GM18520 (cell line): ENCODE results near the gene DDI2.
"Not testable (repeated sequence)": the region's sequence is repeated elsewhere in the genome, so short reads cannot be mapped to it uniquely, and the experiment has no call there.

ENCODE experiments used
- ATAC-seq: cut with Tn5 transposase; IDR thresholded peaks from one replicate; pipeline ENCODE4 v1.9.1; 2021; ENCODE audit not compliant: unreplicated experiment

DDI2 gene

DNA sequence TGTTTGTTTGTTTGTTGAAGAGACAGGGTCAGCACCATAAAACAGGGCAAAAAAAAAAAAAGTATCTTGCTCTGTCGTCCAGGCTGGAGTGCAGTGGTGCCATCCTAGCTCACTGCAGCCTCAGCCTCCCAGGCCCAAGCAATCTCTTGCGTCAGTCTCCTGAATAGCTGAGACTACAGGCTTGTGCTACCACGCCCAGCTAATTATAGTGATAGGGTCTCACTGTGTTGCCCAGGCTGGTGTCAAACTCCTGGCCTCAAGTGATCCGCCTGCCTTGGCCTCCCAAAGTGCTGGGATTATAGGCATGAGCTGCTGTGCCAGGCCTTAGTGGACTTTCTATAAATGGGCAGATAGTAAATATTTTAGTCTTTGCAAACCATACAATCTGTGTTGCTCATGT is 19.2 kb downstream of the DDI2 start:
- no peak for ATAC-seq

- no peak for ATAC-seq
Measured at GRCh38 chr1:15637826-15638225, 20.6 kb downstream of the DDI2 start.

DNA sequence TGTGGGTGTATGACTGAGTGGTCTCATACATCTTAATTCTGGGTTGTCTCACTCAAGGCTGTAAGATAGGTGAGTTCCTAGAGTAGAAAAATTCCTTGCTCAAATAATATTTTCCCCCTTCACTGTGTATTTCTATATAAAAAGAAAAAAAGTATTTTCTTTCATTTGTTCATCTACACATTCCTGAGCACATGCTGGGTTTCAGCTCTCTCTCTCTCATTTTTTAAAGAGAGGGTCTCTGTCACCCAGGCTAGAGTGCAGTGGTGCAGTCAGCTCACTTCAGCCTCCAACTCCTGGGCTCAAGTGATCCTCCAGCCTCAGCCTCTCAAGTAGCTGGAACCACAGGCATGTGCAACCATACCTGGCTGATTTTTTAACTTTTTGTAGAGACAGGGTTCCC is 22.0 kb downstream of the DDI2 start:
- ATAC-seq: no peak

DNA sequence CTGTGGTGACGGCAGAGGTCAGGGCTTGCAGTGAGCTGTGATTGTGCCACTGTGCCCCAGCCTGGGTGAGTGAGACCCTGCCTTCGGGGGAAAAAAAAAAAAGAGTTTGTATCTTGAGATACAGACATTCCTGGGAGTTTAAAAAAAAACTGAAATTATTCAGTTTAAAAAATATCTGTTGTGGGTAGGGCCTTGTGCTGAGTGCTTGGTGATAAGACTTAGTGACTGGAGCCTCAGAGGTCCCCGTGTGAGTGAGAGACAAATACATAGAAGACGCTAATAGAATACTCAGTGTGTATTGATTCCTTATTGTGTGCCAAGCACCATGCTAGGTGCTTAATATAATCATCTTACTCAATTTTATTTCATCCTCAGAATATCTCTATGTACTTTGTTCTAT is 22.7 kb downstream of the DDI2 start:
- no peak for ATAC-seq

GRCh38 chr1:15640667-15641066 is 23.4 kb downstream of the DDI2 start:
- ATAC-seq: no peak

DNA sequence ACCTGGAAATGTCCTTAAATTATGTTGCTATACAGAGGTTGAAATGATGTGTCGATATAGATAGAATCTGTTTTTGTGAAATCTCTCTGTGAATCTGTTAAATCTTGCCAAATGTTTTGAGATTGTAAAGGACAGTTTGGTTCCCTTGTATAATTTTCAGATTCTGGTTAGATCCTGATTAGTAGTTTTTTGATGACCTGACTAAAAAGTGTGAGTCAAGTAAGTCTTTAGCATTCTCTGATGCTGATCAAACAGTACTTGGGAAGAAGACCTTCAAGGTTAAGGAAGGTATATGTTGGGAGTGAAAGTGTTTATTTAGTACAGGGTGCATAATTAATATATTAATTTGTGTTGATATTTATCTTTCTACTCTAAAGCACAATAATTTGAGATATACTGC is 32.7 kb downstream of the DDI2 start:
- ATAC-seq: no peak

- ATAC-seq: no peak
Measured at GRCh38 chr1:15650433-15650832, 33.2 kb downstream of the DDI2 start.

GRCh38 chr1:15652130-15652529 is 34.9 kb downstream of the DDI2 start:
- ATAC-seq: not testable (repeated sequence)

DNA sequence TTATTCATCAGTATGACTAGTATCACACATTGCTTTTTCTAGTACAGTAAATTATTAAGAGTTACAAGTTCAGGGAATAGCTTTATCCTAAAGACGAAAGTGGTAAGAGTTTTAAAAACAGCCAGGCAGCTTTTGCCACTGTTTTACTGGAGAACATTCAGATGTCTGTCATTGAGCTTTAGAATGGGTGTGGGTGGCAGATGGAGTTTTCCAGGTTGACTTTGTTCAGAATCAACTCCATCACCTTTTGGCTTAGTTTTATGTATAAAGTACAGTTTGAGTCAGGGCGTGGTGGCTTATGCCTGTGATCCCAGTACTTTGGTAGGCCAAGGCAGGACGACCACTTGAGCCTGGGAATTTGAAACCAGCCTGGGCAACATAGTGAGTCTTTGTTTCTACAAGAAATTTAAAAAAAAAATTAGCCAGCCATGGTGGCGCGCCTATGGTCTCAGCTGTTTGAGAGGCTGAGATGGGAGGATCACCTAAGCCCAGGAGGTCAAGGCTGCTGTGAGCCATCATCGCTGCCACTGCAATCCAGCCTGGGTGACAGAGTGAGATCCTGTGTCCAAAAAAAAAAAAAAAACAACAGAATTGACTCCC is 36.9 kb downstream of the DDI2 start:
- no peak for ATAC-seq

- no peak for ATAC-seq
Measured at GRCh38 chr1:15656464-15656863, 39.2 kb downstream of the DDI2 start.

GRCh38 chr1:15657021-15657420 is 39.8 kb downstream of the DDI2 start:
- ATAC-seq: no peak

GRCh38 chr1:15660151-15660550 is 42.9 kb downstream of the DDI2 start:
- no peak for ATAC-seq

GRCh38 chr1:15662477-15662876 is 45.2 kb downstream of the DDI2 start:
- ATAC-seq: no peak

GRCh38 chr1:15663925-15664324 is 46.7 kb downstream of the DDI2 start:
- no peak for ATAC-seq

GRCh38 chr1:15667362-15667761 is 50.1 kb downstream of the DDI2 start:
- ATAC-seq: no peak

- ATAC-seq: no peak
Measured at GRCh38 chr1:15668089-15668754, 51.0 kb downstream of the DDI2 start.

DNA sequence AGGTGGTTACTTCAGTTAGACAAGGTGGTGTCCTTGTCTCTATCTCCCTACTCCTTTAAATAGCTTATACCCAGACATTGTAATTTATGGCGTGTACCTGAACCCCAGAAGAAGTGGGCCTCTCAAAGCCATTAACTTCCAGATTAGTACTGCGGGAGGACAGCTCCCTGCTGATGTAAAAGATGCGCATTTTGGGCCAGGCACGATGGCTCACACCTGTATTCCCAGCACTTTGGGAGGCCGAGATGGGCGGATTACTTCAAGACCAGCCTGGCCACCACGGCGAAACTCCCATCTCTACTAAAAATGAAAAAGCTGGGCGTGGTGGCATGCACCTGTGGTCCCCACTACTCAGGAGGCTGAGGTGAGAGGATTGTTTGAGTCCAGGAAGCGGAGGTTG is 51.8 kb downstream of the DDI2 start:
- ATAC-seq: no peak

GRCh38 chr1:15669864-15670263 is 52.6 kb downstream of the DDI2 start:
- ATAC-seq: no peak

GRCh38 chr1:15671430-15671829 is 54.2 kb downstream of the DDI2 start:
- ATAC-seq: no peak

DNA sequence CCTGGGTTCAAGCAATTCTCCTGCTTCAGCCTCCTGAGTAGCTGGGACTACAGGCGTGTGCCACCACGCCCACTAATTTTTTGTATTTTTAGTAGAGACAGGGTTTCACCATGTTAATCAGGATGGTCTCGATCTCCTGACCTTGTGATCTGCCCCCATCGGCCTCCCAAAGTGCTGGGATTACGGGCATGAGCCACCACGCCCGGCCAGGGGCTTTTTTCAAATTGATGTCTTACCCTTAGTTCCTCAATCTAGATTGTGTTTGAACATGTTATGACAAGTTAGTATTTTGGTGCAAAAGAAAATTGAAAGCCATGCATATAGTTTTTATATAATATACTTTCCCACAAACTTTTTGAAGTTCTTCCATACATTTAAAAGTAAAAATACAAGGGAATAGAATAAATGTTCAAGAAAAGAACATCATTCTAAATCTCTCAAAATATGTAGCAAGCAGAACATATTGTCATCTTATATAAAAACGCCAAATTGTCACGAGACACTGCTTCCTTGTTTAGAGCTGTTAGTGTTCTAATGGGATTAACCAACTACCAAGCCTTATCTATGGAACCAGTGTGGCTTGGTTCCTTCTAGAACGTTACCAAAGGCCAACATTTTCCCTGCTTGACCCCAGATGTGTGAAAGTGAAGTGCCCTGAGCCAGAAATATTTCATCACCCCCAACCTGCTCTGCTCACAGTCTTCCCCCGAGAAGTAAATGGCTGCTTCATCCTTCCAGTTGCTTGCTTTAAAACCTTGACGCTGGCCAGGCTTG is 57.3 kb downstream of the DDI2 start:
- no peak for ATAC-seq

GRCh38 chr1:15676010-15676409 is 58.8 kb downstream of the DDI2 start:
- ATAC-seq: no peak
